Measurements from ENCODE around the gene ERN2. TPM values are rescaled to one million over a fixed set of nuclear protein-coding genes. Genes with fewer than 3 reads are reported as not detected.
A peak's percentile ranks its signal among the peaks of the same experiment; 100 is the strongest.

The ERN2 gene
- total RNA-seq, 2 donors from 2014 or later, result 121 to 191 TPM

DNA sequence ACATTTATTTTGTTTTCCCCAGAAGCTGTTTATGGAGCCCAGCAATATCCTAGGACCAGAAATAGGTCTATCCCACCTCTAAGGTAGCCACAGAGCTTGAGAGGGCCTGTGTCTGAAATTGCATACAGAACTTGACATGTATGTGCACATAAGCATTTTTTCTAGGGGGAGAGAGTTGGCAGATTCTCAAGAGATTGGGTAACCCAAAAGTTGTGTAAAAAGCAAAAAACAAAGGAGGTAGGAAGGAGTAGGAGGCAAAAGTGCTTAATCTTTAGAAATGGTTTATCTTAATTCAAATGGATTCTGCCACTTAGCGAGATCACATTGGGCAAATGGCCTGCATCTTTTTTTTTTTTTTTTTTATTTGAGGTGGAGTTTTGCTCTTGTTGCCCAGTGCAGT is 30.8 kb downstream of the ERN2 start:
- Histone ChIP-seq H3K9ac (ENCODE audit: low read depth in 2 of 2, low read length in 2 of 2) (no peak overlapping the region), H3K4me1 (no peaks in the 10 kb centered on the region), H3K27ac (no peak overlapping the region), H3K36me3 (no peaks in the 10 kb centered on the region), H3K27me3 (no peaks in the 10 kb centered on the region), H3K9me3 (no peaks in the 10 kb centered on the region), H3K4me3 (no peak overlapping the region)
- intact Hi-C loops (cut with DNase I), result no loop called here
- no peak for DNase-seq
- TF ChIP-seq, protein P1, sequence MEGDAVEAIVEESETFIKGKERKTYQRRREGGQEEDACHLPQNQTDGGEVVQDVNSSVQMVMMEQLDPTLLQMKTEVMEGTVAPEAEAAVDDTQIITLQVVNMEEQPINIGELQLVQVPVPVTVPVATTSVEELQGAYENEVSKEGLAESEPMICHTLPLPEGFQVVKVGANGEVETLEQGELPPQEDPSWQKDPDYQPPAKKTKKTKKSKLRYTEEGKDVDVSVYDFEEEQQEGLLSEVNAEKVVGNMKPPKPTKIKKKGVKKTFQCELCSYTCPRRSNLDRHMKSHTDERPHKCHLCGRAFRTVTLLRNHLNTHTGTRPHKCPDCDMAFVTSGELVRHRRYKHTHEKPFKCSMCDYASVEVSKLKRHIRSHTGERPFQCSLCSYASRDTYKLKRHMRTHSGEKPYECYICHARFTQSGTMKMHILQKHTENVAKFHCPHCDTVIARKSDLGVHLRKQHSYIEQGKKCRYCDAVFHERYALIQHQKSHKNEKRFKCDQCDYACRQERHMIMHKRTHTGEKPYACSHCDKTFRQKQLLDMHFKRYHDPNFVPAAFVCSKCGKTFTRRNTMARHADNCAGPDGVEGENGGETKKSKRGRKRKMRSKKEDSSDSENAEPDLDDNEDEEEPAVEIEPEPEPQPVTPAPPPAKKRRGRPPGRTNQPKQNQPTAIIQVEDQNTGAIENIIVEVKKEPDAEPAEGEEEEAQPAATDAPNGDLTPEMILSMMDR (IDR thresholded peaks at IDR 0.05), result no peak

DNA sequence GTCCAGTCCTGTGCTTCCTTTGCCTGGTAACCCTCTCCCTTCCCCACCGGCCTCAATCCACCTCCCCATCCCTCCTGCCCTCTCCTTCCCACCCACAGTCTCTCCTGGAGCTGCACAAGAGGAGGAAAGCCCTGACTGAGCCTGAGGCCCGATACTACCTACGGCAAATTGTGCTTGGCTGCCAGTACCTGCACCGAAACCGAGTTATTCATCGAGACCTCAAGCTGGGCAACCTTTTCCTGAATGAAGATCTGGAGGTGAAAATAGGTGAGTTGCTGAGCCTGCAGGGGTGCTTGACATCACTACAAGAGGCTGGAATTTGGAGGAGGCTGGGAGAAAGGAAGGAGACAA is 33.1 kb downstream of the ERN2 start:
- Histone ChIP-seq H3K9ac (ENCODE audit: low read depth in 2 of 2, low read length in 2 of 2) (peak overlapping the region in 1 of 2 donors; percentile 62), H3K27ac (no peak overlapping the region), H3K4me1 (no peaks in the 10 kb centered on the region), H3K27me3 (no peaks in the 10 kb centered on the region), H3K36me3 (no peaks in the 10 kb centered on the region), H3K4me3 (no peak overlapping the region), H3K9me3 (no peaks in the 10 kb centered on the region)
- no peak for DNase-seq
- intact Hi-C loops (cut with DNase I), result no loop called here
- TF ChIP-seq, protein P1 (IDR thresholded peaks at IDR 0.05), result no peak

DNA sequence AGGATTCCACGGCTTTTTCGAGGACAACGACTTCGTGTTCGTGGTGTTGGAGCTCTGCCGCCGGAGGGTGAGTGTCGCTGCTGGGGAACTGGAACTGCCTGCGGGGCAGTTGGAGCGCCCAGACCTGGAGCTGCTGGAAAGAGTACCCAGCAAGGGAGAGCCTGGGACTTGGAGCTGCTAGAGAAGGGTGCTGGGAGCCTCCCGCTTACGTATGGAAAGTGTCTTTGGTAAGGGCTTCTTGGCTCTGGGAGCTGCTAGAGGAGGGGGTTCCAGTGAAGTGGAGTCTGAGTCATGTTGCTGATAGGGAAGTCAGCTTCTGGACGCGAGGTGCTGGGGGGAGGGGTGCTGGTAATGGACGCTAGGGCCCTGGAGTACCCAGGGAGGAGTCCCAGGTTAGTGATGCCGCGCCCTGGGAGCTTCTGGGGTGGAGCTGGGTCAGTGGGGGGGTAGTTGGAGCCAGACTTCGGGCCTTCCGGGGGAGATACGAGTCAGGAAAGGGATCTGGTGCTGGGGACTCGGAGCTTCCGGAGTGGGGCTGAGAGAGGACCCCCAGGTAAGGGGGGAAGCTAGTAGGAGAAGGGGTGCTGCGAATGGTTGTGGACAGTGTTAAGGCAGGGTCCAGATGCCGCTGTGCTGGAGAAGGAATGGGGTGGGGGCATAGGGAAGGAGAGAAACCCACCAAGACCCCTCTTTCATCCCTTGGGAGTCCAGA is 33.6 kb downstream of the ERN2 start:
- no peaks in the 10 kb centered on the region for H3K27me3 ChIP-seq
- DNase-seq, result peak; percentile 78
- H3K9ac ChIP-seq (ENCODE audit: low read depth in 2 of 2, low read length in 2 of 2), result peak overlapping the region in 1 of 2 donors; percentile 62
- intact Hi-C loops (cut with DNase I), result no loop called here
- no peaks in the 10 kb centered on the region for H3K9me3 ChIP-seq
- peak overlapping the region; percentile 56 for H3K4me3 ChIP-seq
- no peaks in the 10 kb centered on the region for H3K4me1 ChIP-seq
- H3K36me3 ChIP-seq, result no peaks in the 10 kb centered on the region
- TF ChIP-seq, protein P1 (IDR thresholded peaks at IDR 0.05), result no peak
- no peak overlapping the region for H3K27ac ChIP-seq

DNA sequence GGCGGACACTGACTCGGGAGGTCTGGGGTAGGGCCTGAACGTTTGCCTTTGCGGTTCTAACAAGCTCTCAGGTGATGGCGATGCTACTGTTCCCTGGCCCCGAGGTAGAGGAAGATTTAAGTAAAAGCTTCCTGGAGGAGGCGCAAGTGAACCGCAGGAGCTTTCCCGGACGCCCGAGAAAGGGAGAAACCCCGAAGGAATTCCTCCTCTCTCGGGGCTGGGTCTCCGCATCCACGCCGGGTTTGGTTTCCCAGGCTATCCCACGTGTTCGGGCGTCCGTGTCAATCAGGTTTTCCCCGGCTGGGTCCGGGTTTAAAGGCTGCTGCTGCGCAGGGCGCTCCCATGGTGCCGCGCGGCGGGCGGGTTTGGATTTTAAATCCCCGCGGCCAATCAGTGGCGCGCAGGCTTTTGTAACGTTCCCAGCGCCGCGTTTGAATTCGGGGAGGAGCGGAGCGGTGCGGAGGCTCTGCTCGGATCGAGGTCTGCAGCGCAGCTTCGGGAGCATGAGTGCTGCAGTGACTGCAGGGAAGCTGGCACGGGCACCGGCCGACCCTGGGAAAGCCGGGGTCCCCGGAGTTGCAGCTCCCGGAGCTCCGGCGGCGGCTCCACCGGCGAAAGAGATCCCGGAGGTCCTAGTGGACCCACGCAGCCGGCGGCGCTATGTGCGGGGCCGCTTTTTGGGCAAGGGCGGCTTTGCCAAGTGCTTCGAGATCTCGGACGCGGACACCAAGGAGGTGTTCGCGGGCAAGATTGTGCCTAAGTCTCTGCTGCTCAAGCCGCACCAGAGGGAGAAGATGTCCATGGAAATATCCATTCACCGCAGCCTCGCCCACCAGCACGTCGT is 34.4 kb downstream of the ERN2 start, which contains the start of gene PLK1:
PLK1 (plus strand) TSS at position 460 of the 844 bp plus-strand sequence; CDS start at position 504, 44 bp downstream.
- H3K27me3 ChIP-seq, result no peaks in the 10 kb centered on the region
- intact Hi-C loops (cut with DNase I), result no loop called here

DNA sequence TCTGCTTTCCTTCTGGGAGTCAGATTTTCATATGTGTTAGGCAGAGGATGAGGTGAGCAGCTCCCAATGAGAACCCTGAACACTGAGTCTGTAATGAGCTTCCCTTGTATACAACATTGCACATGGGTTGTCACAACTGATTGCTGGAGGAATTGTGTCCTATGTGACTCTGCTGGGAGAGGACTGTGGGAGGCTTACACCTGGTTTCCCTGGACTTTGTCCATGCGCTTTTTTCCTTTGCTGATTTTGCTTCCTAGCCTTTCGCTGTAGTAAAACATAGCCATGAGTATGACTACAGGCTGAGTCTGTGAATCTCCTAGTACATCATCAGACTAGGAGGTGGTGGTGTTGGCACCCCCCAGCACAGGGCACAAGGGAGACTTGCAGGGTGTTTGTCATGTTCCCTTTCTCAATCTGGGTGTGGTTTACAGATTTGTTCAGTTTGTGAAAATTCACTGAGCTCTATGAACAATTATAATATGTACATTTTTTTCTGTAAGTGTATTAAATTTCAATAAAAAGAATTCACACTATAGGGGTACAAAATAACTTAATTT is 36.0 kb downstream of the ERN2 start:
- TF ChIP-seq, protein P1 (IDR thresholded peaks at IDR 0.05), result no peak
- peak; percentile 61 for DNase-seq
- H3K27me3 ChIP-seq, result no peaks in the 10 kb centered on the region

More for the DNA sequence above, 34.4 kb downstream of the ERN2 start, which contains the start of gene PLK1:
- Histone ChIP-seq H3K9me3 (no peaks in the 10 kb centered on the region), H3K36me3 (no peaks in the 10 kb centered on the region), H3K4me3 (peak within 1 kb of the TSS; percentile 56), H3K4me1 (no peaks in the 10 kb centered on the region), H3K9ac (ENCODE audit: low read depth in 2 of 2, low read length in 2 of 2) (peak within 1 kb of the TSS; percentile 44 to 62), H3K27ac (peak within 1 kb of the TSS; percentile 11)
- TF ChIP-seq, protein P1 (IDR thresholded peaks at IDR 0.05), result no peak
- peak; percentile 91 for DNase-seq

More for the DNA sequence above, 36.0 kb downstream of the ERN2 start:
- intact Hi-C loops (cut with DNase I), result no loop called here
- H3K4me1 ChIP-seq, result no peaks in the 10 kb centered on the region
- no peaks in the 10 kb centered on the region for H3K9me3 ChIP-seq
- peak overlapping the region; percentile 11 for H3K27ac ChIP-seq
- peak overlapping the region in 1 of 2 donors; percentile 29 for H3K9ac ChIP-seq (ENCODE audit: low read depth in 2 of 2, low read length in 2 of 2)
- no peak overlapping the region for H3K4me3 ChIP-seq
- H3K36me3 ChIP-seq, result no peaks in the 10 kb centered on the region
